SK-N-SH (cell line): ENCODE data around the gene APBB2. TPM values are rescaled to one million over a fixed set of nuclear protein-coding genes. Genes with fewer than 3 reads are reported as not detected.

ENCODE experiments used
- CTCF ChIA-PET: fragments of 300-600, 350-600 bp; formaldehyde crosslinking; extraction: SDS; loops from one replicate; lab custom pipeline; 2021; lab: Yijun Ruan, JAX
- POLR2A ChIA-PET: fragments of 350-600 bp; sonication (Branson Sonifier 250); formaldehyde crosslinking; extraction: SDS; loops from one replicate; lab custom pipeline; 2020; ENCODE audit warnings: antibody characterized with exemption, inconsistent platforms; lab: Yijun Ruan, JAX
- DNase-seq: peaks from one replicate; pipeline ENCODE4 v3.0.0; 2012
- H2AFZ ChIP-seq: fragments of 200-600 bp; sonication (generic); 2 replicates; pipeline ENCODE4 v1.8.1; 2016; ENCODE audit warnings: antibody characterized with exemption, mild to moderate bottlenecking, low read depth
- H3F3A ChIP-seq: fragments of 200-600 bp; sonication (generic); replicated peaks from 2 replicates; pipeline ENCODE3; 2016; ENCODE audit warnings: antibody characterized with exemption, mild to moderate bottlenecking; ENCODE audit not compliant: insufficient read depth
- H3K27ac ChIP-seq, 2 experiments: fragments of 200-500 bp in 1 of 2; fragments of 200-600 bp in 1 of 2; sonication (Bioruptor generic) in 1 of 2; sonication (generic), shearing (Covaris generic) in 1 of 2; 2 replicates each; pipeline versions ENCODE4 v1.5.1 to v1.6.1; 2014 to 2016; ENCODE audit warnings: low read depth in 2 of 2, inconsistent platforms in 1 of 2, low read length in 1 of 2, mild to moderate bottlenecking in 1 of 2, mixed read lengths in 1 of 2
- H3K27me3 ChIP-seq: fragments of 200-600 bp; sonication (generic), shearing (Covaris generic); 2 replicates; pipeline ENCODE4 v1.6.1; 2016; ENCODE audit warnings: mixed run types; ENCODE audit not compliant: insufficient read depth
- H3K36me3 ChIP-seq, 2 experiments: fragments of 200-500 bp in 1 of 2; fragments of 200-600 bp in 1 of 2; sonication (Bioruptor generic) in 1 of 2; sonication (generic) in 1 of 2; replicated peaks in 1 of 2; 2 replicates each; pipeline versions ENCODE3 to v1.5.1; 2014 to 2016; ENCODE audit warnings: low read length in 1 of 2, mild to moderate bottlenecking in 1 of 2; ENCODE audit not compliant: insufficient read depth in 2 of 2, control insufficient read depth in 1 of 2
- H3K4me1 ChIP-seq, 2 experiments: fragments of 200-500 bp in 1 of 2; fragments of 200-600 bp in 1 of 2; sonication (Bioruptor generic) in 1 of 2; sonication (generic), shearing (Covaris generic) in 1 of 2; 2 replicates each; pipeline versions ENCODE4 v1.5.1 to v1.6.1; 2014 to 2016; ENCODE audit warnings: low read depth in 1 of 2, low read length in 1 of 2, mixed run types in 1 of 2; ENCODE audit not compliant: insufficient read depth in 2 of 2, control insufficient read depth in 1 of 2
- H3K4me2 ChIP-seq: fragments of 200-600 bp; sonication (generic), shearing (Covaris generic); 2 replicates; pipeline ENCODE4 v1.6.1; 2017; ENCODE audit warnings: mixed run types
- H3K4me3 ChIP-seq, 2 experiments: fragments of 200-500 bp in 1 of 2; fragments of 200-600 bp in 1 of 2; sonication (Bioruptor generic) in 1 of 2; sonication (generic), shearing (Covaris generic) in 1 of 2; 2 replicates each; pipeline versions ENCODE4 v1.5.1 to v1.8.1; 2014 to 2016; ENCODE audit warnings: low read depth in 2 of 2, inconsistent platforms in 1 of 2, low read length in 1 of 2, mild to moderate bottlenecking in 1 of 2, mixed read lengths in 1 of 2, moderate library complexity in 1 of 2
- H3K79me2 ChIP-seq: fragments of 200-600 bp; sonication (generic); 2 replicates; pipeline ENCODE4 v1.8.1; 2017; ENCODE audit warnings: mild to moderate bottlenecking; ENCODE audit not compliant: insufficient read depth
- H3K9ac ChIP-seq: fragments of 200-600 bp; sonication (generic); 2 replicates; pipeline ENCODE4 v1.6.1; 2017; ENCODE audit warnings: mixed run types
- H3K9me2 ChIP-seq: fragments of 200-600 bp; sonication (generic); 2 replicates; pipeline ENCODE4 v1.6.1; 2017; ENCODE audit warnings: mixed run types
- H3K9me3 ChIP-seq: fragments of 200-600 bp; sonication (generic); 2 replicates; pipeline ENCODE4 v1.6.1; 2017; ENCODE audit warnings: mixed run types, mild to moderate bottlenecking, moderate library complexity
- H4K20me1 ChIP-seq: fragments of 200-600 bp; sonication (generic); 2 replicates; pipeline ENCODE4 v1.6.1; 2017; ENCODE audit warnings: mild to moderate bottlenecking, mixed run types; ENCODE audit not compliant: insufficient read depth
- EP300 ChIP-seq, 2 experiments: IDR thresholded peaks; 2 replicates each; pipeline versions ENCODE4 v1.4.0 to v1.6.1; 2012; ENCODE audit warnings: borderline replicate concordance in 1 of 2, low read depth in 1 of 2, low read length in 1 of 2
- FOSL2 ChIP-seq: IDR thresholded peaks from 2 replicates; pipeline ENCODE4 v1.4.0; 2012; ENCODE audit warnings: low read depth, mild to moderate bottlenecking, moderate library complexity, borderline replicate concordance
- FOXJ3 ChIP-seq: sonication (generic); formaldehyde crosslinking; IDR thresholded peaks from 2 replicates; pipeline ENCODE4 v1.5.1; 2020; ENCODE audit warnings: mild to moderate bottlenecking, missing genetic modification reagents
- FOXM1 ChIP-seq: IDR thresholded peaks from 2 replicates; pipeline ENCODE4 v1.4.0; 2012; ENCODE audit warnings: low read depth, mild to moderate bottlenecking
- JUND ChIP-seq: IDR thresholded peaks from 2 replicates; pipeline ENCODE4 v1.4.0; 2012
- MEF2A ChIP-seq: IDR thresholded peaks from 2 replicates; pipeline ENCODE4 v1.4.0; 2012; ENCODE audit warnings: low read depth, borderline replicate concordance
- MXI1 ChIP-seq: IDR thresholded peaks from 2 replicates; pipeline ENCODE4 v1.6.1; 2012; ENCODE audit warnings: mild to moderate bottlenecking, low read depth, low read length, improper control_type of control experiment
- NFIC ChIP-seq: IDR thresholded peaks from 2 replicates; pipeline ENCODE4 v1.4.0; 2012; ENCODE audit warnings: borderline replicate concordance
- POLR2AphosphoS5 ChIP-seq: IDR thresholded peaks from 2 replicates; pipeline ENCODE4 v1.6.1; 2012; ENCODE audit warnings: low read depth, low read length
- RAD21 ChIP-seq: IDR thresholded peaks from 2 replicates; pipeline ENCODE4 v1.6.1; 2012; ENCODE audit warnings: mild to moderate bottlenecking, low read length
- RCOR1 ChIP-seq: fragments of 150-350 bp; IDR thresholded peaks from 2 replicates; pipeline ENCODE4 v1.6.1; 2017; ENCODE audit warnings: antibody characterized with exemption, low read length
- RXRA ChIP-seq: IDR thresholded peaks from 2 replicates; pipeline ENCODE4 v1.4.0; 2012; ENCODE audit warnings: low read depth, mild to moderate bottlenecking, borderline replicate concordance
- SIN3A ChIP-seq: IDR thresholded peaks from 2 replicates; pipeline ENCODE4 v1.6.1; 2012; ENCODE audit warnings: low read depth, mild to moderate bottlenecking, low read length, moderate library complexity, borderline replicate concordance
- TAF1 ChIP-seq: IDR thresholded peaks from 2 replicates; pipeline ENCODE4 v1.6.1; 2012; ENCODE audit warnings: low read depth, mild to moderate bottlenecking, low read length, moderate library complexity, borderline replicate concordance
- TCF12 ChIP-seq: IDR thresholded peaks from 2 replicates; pipeline ENCODE4 v1.4.0; 2012
- USF2 ChIP-seq: fragments of 150-350 bp; IDR thresholded peaks from 2 replicates; pipeline ENCODE4 v1.6.1; 2017; ENCODE audit warnings: antibody characterized with exemption, low read length, low read depth, borderline replicate concordance
- ZBTB33 ChIP-seq: IDR thresholded peaks from 2 replicates; pipeline ENCODE4 v1.4.0; 2012; ENCODE audit warnings: low read depth, borderline replicate concordance
- WGBS: methylation state at CpG from one replicate; pipeline ENCODE4 v1.1.6; 2017; ENCODE audit warnings: low lambda C conversion rate; 5-methylcytosine and 5-hydroxymethylcytosine counted together
- polyA plus RNA-seq, 3 experiments: library from polyadenylated mRNA; depleted of rRNA; stranded (reverse); fragments of >200 nt; gene quantifications; 2 replicates each; pipeline ENCODE4 v1.2.3, GENCODE V29; 2012
- TF ChIP-seq, protein P1 (sequence below): IDR thresholded peaks from 2 replicates; pipeline ENCODE4 v1.4.0; 2012; ENCODE audit warnings: low read depth

The APBB2 gene
- polyA plus RNA-seq, 1 of the 3 experiments (the other 2 are of a cell fraction) = 49.8 TPM

DNA sequence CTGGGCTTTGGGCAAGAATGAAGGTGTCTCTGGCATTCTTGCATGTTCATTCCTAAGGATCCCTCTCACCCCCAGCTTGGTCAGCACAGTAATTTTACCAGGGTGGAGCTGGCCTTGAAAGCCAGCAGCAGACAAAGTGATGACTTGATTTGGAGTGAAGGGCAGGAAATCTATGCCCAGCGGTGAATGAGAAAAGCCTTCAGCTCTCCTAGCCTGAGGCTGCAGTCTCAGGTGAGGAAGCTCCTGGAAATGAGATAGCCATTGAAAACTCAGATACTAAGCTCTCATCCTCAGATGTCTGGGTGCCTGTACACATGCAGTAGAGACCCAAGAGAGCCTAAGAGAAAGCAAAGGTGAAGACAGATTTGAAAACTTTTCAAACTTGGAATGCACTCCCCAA is 31.6 kb upstream of the APBB2 start:
- Histone ChIP-seq H3K36me3 (no peaks in the 10 kb centered on the region), H3K9me3 (no peaks in the 10 kb centered on the region), H3K27me3 (no peaks in the 10 kb centered on the region), H3K4me1 (no peaks in the 10 kb centered on the region), H3K27ac (no peak overlapping the region), H3F3A (no peaks in the 10 kb centered on the region), H3K4me2 (no peak overlapping the region)
- WGBS = no CpG with 5 or more reads among the region's 1 CpG
- no peak for DNase-seq
- POLR2A ChIA-PET = interaction anchor here (3.1 kb wide), 1 partner anchor 11 kb away, joined by 16 read pairs; the partner anchor contains the start of gene UCHL1
- TF ChIP-seq EP300 (IDR thresholded peaks at IDR 0.05; ENCODE audit: borderline replicate concordance in 1 of 2, low read depth in 1 of 2, low read length in 1 of 2) = no peak
- TF ChIP-seq JUND = no peak
- TF ChIP-seq USF2 = no peak
- TF ChIP-seq ZBTB33 = no peak
- TF ChIP-seq TAF1 = no peak
- TF ChIP-seq RCOR1 = no peak
- no peak for TF ChIP-seq FOXM1
- TF ChIP-seq MEF2A = no peak
- TF ChIP-seq, protein P1, sequence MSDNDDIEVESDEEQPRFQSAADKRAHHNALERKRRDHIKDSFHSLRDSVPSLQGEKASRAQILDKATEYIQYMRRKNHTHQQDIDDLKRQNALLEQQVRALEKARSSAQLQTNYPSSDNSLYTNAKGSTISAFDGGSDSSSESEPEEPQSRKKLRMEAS = no peak
- TF ChIP-seq RAD21 = no peak
- TF ChIP-seq POLR2AphosphoS5 = no peak
- no peak for TF ChIP-seq FOSL2
- TF ChIP-seq FOXJ3 = no peak
- no peak for TF ChIP-seq MXI1
- TF ChIP-seq TCF12 = no peak
- TF ChIP-seq NFIC = no peak
- no peak for TF ChIP-seq RXRA
- TF ChIP-seq SIN3A = no peak
- TF ChIP-seq, all 33 proteins: peak for 0
- no peak overlapping the region for H3K9ac ChIP-seq
- H2AFZ ChIP-seq = no peak overlapping the region
- CTCF ChIA-PET = interaction anchor here (1.4 to 1.7 kb wide), 3 partner anchors 10 to 32 kb away, joined by 3 to 6 read pairs (median 4); partner anchors contain the start of genes APBB2 and UCHL1
- no peaks in the 10 kb centered on the region for H4K20me1 ChIP-seq
- H3K79me2 ChIP-seq = no peaks in the 10 kb centered on the region
- no peaks in the 10 kb centered on the region for H3K9me2 ChIP-seq
- H3K4me3 ChIP-seq = no peak overlapping the region
